Measurements from ENCODE around the gene PRMT5.

- TF ChIP-seq SUZ12 (IDR thresholded peaks at IDR 0.05; ENCODE audit: extremely low read depth, insufficient read depth, insufficient read length) (no peak), YY1 (IDR thresholded peaks at IDR 0.05; ENCODE audit: insufficient read depth, insufficient read length) (no peak)
These were observed 44.2 kb upstream of the PRMT5 start for GRCh38 chr14:22973217-22974032.

All from NT2/D1 (cell line).